GM18502 (cell line): Measurements from ENCODE around the gene NUMB.

Experiments used
- ATAC-seq: cut with Tn5 transposase; IDR thresholded peaks from one replicate; pipeline ENCODE4 v1.9.1; 2021; ENCODE audit warnings: mild to moderate bottlenecking; ENCODE audit not compliant: unreplicated experiment, poor library complexity

NUMB gene

DNA sequence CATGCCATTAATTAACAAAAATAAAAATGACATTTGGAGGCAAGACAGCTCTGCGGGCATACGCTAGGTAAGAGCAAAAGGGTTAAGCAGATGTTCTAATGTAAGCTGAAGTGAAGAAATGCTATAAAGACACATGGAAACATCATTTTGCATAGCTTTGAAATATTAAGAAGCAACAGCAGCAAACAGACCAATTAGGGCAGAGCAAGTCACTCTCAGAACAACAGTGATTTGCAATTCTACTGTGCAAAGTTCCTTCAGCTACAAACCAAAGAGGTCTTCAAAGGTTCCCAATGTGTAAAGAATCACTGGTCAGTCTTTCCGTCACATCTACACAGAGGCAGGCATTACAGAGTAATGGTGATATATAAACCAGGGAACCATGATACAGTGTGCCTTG, 152.8 kb downstream of the NUMB start:
- ATAC-seq: no peak

GRCh38 chr14:73295198-73295796, 163.0 kb downstream of the NUMB start:
- ATAC-seq: no peak

GRCh38 chr14:73293782-73294781, 164.3 kb downstream of the NUMB start:
- no peak for ATAC-seq

GRCh38 chr14:73290279-73290678, 168.1 kb downstream of the NUMB start:
- peak; percentile 79 for ATAC-seq

GRCh38 chr14:73289729-73290128, 168.6 kb downstream of the NUMB start:
- ATAC-seq: no peak

- no peak for ATAC-seq
These were observed 169.0 kb downstream of the NUMB start for GRCh38 chr14:73289308-73289707.

- no peak for ATAC-seq
These were observed 171.3 kb downstream of the NUMB start for GRCh38 chr14:73287071-73287470.

- no peak for ATAC-seq
These were observed 171.7 kb downstream of the NUMB start for GRCh38 chr14:73286598-73286997.

GRCh38 chr14:73285979-73286378, 172.4 kb downstream of the NUMB start:
- ATAC-seq: no peak

GRCh38 chr14:73283608-73284379, 174.6 kb downstream of the NUMB start:
- ATAC-seq: no peak

DNA sequence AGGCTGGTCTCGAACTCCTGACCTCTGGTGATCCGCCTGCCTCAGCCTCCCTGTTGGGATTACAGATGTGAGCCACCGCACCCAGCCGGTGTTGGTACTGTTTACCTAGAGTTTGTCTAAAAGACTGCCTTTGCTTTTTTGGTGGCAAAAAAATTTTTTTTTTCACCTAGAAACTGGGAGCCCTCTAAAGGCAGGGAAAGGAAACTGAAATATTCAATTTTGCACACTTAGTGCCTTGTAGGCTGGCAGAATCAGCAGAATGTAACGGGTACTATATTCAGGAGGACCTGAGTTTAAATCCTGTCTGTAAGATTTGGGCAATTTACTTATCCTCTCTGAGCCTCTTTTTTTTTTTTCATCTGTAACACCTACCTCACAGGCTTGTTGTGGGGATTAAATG, 177.4 kb downstream of the NUMB start:
- ATAC-seq: no peak

- no peak for ATAC-seq
These were observed 181.0 kb downstream of the NUMB start for GRCh38 chr14:73277376-73277775.

GRCh38 chr14:73276836-73277235, 181.5 kb downstream of the NUMB start:
- no peak for ATAC-seq

DNA sequence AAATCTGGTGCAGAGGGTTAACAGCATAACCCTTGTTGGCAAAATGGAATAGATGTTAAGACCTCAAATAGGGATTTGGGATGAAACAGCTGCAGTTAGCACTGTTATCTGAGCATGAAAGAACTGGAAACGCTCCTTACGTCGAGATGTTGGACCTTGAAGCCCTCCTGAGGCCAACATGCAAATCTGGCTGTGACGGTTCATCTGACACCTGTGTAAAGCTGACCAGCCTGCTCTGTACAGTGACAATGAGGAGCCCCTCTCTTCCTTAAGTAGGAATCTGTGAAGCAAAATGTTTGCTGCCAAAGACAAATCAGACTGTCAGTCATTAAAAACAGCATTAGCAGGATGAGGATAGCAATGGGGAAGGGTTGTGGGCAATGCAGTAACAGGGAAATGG, 184.5 kb downstream of the NUMB start:
- ATAC-seq: no peak

- no peak for ATAC-seq
These were observed 186.0 kb downstream of the NUMB start for GRCh38 chr14:73272393-73272792.

DNA sequence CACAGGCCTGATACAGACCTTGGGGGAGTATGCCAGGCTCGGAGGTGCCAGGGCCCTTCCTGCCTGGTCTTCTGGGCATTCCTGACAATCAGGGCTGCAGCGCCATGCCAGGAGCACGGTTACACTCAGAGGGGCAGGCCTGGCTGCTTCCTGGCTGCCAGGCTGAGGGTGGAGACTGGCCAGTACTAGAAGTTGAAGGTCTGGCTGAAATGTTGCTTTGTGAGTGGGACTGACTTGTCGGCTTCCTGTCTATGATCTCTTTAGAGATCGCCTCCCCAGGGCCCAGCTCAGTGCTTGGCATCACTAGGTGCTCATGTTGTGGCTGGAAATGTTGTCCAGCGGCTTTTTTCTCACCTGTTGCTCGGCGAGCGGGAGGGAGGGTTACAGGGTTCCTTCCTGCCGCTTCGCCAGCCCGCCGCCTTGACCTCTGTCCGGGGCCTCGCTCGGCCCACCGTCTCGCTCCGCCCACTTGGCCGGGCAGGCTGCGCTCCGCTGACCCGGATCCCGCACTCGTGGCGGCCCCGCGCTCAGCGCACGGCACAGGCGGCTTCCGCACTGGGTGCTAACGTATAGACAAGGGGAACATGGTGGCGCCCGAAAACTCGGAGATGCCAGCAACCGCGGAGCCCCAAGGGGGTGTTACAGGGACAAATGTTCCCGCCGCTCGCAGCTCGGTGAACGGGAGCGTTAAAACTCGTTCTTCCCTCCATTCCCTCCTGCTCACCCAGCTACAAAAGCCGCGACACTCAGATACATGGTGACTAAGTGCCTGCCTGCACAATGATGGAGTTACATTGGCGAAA, 188.4 kb downstream of the NUMB start:
- ATAC-seq: no peak

- no peak for ATAC-seq
These were observed 190.9 kb downstream of the NUMB start for GRCh38 chr14:73267474-73267873.

DNA sequence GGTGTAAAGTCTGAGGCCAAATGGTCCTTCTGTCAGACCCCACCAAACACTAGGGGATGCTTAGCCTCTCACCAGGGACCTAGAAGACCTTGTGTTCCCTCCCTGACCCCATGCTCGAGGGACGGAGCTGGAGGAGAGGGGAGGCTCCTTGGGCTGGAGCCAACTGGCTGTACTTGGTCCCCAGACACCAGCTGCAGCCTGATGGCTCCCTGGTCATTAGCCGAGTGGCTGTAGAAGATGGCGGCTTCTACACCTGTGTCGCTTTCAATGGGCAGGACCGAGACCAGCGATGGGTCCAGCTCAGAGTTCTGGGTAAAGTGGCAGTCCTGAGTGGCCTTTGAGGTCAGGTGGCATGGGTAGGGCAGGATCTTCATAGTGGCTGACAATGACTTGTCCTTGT, 192.0 kb downstream of the NUMB start:
- ATAC-seq: no peak

GRCh38 chr14:73265721-73266046, 192.7 kb downstream of the NUMB start:
- no peak for ATAC-seq
